Muscle layer of colon (tissue), 2 donors: ENCODE measurements around the gene RELA.

Source experiments
- H3K27ac ChIP-seq: one replicate; pipeline ENCODE4 v1.7.0; 2013; ENCODE audit warnings: low read depth, mild to moderate bottlenecking, low read length, moderate library complexity
- H3K27me3 ChIP-seq, 2 donors: one replicate each; pipeline ENCODE4 v1.7.0; 2013; ENCODE audit warnings: low read length in 2 of 2, mild to moderate bottlenecking in 2 of 2; ENCODE audit not compliant: insufficient read depth in 2 of 2, control insufficient read depth in 1 of 2
- H3K36me3 ChIP-seq: one replicate; pipeline ENCODE4 v1.7.0; 2013; ENCODE audit warnings: mild to moderate bottlenecking, low read length; ENCODE audit not compliant: insufficient read depth
- H3K4me1 ChIP-seq: one replicate; pipeline ENCODE4 v1.7.0; 2013; ENCODE audit warnings: mild to moderate bottlenecking, low read length; ENCODE audit not compliant: insufficient read depth
- H3K4me3 ChIP-seq, 2 donors: one replicate each; pipeline ENCODE4 v1.7.0; 2013; ENCODE audit warnings: low read length in 2 of 2, low read depth in 1 of 2, mild to moderate bottlenecking in 1 of 2, moderate library complexity in 1 of 2
- H3K9ac ChIP-seq: one replicate; pipeline ENCODE4 v1.7.0; 2013; ENCODE audit warnings: low read length
- H3K9me3 ChIP-seq: one replicate; pipeline ENCODE4 v1.7.0; 2013; ENCODE audit warnings: mild to moderate bottlenecking, low read length
- donor health status: abdominal sarcoma.
- donor health status: Adenocarcinoma of cecum.

RELA gene

GRCh38 chr11:65606876-65607613 lies 55.7 kb downstream of the RELA start:
- Histone ChIP-seq H3K36me3 (peaks cover 56% of the 10 kb centered on the region), H3K9ac (peak overlapping the region; percentile 15), H3K4me3 (peak overlapping the region; percentile 30 to 52), H3K27ac (peak overlapping the region; percentile 84), H3K9me3 (no peaks in the 10 kb centered on the region), H3K4me1 (peaks cover 40% of the 10 kb centered on the region), H3K27me3 (no peaks in the 10 kb centered on the region)

- no peaks in the 10 kb centered on the region for H3K9me3 ChIP-seq
- no peak overlapping the region for H3K9ac ChIP-seq
- H3K27ac ChIP-seq, result no peak overlapping the region
- peaks cover 23% of the 10 kb centered on the region for H3K4me1 ChIP-seq
- H3K36me3 ChIP-seq, result peaks cover 54% of the 10 kb centered on the region
- H3K4me3 ChIP-seq, result no peak overlapping the region
- H3K27me3 ChIP-seq, result no peaks in the 10 kb centered on the region
Measured at GRCh38 chr11:65604258-65604657, 58.5 kb downstream of the RELA start.
